Measurements from ENCODE around the gene NFYA. TPM values are rescaled to one million over a fixed set of nuclear protein-coding genes. Genes with fewer than 3 reads are reported as not detected.

Gene NFYA
- polyA plus RNA-seq, 3 donors = 9.7 to 21.4 (median 10.7) TPM

DNA sequence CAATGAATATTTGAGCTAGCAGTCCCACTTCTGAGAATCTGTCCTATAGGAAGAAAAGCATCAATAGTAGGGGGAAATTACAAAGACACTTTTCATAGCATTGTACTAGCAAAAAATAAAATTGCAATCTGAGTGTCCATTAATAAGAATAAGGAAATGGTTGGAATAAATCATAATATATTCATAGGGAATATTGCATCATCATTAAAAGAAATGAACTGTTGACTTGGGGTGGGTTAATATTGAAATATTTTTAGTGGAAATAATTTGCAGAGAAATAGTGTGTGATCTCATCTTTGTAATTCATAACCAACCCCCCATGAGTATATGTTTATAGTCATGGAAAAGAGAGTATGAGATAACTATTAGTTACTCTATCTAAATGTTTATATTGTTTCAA, 12.4 kb downstream of the NFYA start:
- no peak overlapping the region for H3K27ac Mint-ChIP-seq
- H3K27ac ChIP-seq (ENCODE audit: low read depth in 1 of 2, low read length in 2 of 2) = no peak overlapping the region
- peaks cover 78 to 91% of the 10 kb centered on the region in 2 donors for H3K36me3 Mint-ChIP-seq
- H3K9me3 ChIP-seq (replicated peaks in 1 of 2; ENCODE audit: control insufficient read depth in 1 of 2, insufficient read depth in 1 of 2, low read length in 2 of 2) = no peaks in the 10 kb centered on the region
- H3K4me3 ChIP-seq (replicated peaks in 1 of 3; ENCODE audit: low read depth in 2 of 3, low read length in 3 of 3) = no peak overlapping the region
- no peaks in the 10 kb centered on the region for H3K9me3 Mint-ChIP-seq
- no peaks in the 10 kb centered on the region for H3K27me3 Mint-ChIP-seq (ENCODE audit: low read depth in 3 of 3)
- H3K4me1 Mint-ChIP-seq = peaks cover 7% of the 10 kb centered on the region
- H4K20me1 ChIP-seq (ENCODE audit: insufficient read depth, low read length) = peaks cover 29% of the 10 kb centered on the region
- H2AFZ ChIP-seq (ENCODE audit: insufficient read depth, low read depth, low read length, poor library complexity, severe bottlenecking) = no peak overlapping the region
- H3K4me3 Mint-ChIP-seq = no peak overlapping the region
- TF ChIP-seq, protein P1, sequence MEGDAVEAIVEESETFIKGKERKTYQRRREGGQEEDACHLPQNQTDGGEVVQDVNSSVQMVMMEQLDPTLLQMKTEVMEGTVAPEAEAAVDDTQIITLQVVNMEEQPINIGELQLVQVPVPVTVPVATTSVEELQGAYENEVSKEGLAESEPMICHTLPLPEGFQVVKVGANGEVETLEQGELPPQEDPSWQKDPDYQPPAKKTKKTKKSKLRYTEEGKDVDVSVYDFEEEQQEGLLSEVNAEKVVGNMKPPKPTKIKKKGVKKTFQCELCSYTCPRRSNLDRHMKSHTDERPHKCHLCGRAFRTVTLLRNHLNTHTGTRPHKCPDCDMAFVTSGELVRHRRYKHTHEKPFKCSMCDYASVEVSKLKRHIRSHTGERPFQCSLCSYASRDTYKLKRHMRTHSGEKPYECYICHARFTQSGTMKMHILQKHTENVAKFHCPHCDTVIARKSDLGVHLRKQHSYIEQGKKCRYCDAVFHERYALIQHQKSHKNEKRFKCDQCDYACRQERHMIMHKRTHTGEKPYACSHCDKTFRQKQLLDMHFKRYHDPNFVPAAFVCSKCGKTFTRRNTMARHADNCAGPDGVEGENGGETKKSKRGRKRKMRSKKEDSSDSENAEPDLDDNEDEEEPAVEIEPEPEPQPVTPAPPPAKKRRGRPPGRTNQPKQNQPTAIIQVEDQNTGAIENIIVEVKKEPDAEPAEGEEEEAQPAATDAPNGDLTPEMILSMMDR (IDR thresholded peaks at IDR 0.05) = no peak
- no peak for DNase-seq
- peaks cover 83 to 98% of the 10 kb centered on the region in 2 donors for H3K36me3 ChIP-seq (replicated peaks in 1 of 2; ENCODE audit: control insufficient read depth in 1 of 2, insufficient read depth in 2 of 2, low read length in 2 of 2)
- H3K4me1 ChIP-seq (ENCODE audit: control insufficient read depth in 1 of 2, insufficient read depth in 2 of 2, low read length in 2 of 2) = peaks cover 5% of the 10 kb centered on the region in 2 donors
- no peaks in the 10 kb centered on the region for H3K27me3 ChIP-seq (ENCODE audit: control insufficient read depth in 2 of 2, insufficient read depth in 2 of 2, low read length in 2 of 2)
- H3K9ac ChIP-seq (ENCODE audit: insufficient read depth, low read length, poor library complexity, severe bottlenecking) = no peak overlapping the region
- intact Hi-C loops (cut with micrococcal nuclease) = no loop called here
- H3K79me2 ChIP-seq (ENCODE audit: insufficient read depth, low read length) = peaks cover 35% of the 10 kb centered on the region
- no peak overlapping the region for H3K4me2 ChIP-seq (replicated peaks; ENCODE audit: extremely low read depth, low read length, poor library complexity, severe bottlenecking)

DNA sequence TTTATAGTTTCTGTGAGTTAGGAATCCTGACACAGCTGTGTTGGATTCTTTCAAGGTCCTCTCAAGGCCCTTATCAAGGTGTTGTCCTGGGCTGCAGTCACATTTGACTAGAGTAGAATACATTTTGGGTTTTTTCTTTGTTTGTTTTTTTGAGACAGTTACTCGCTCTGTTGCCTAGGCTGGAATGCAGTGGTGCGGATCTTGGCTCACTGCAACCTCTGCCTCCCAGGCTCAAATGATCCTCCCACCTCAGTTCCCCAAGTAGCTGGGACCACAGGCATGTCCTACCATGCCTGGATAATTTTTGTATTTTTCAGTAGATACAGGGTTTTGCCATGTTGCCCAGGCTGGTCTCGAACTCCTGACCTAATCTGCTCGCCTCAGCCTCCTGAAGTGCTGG, 15.7 kb downstream of the NFYA start:
- peaks cover 14% of the 10 kb centered on the region for H3K79me2 ChIP-seq (ENCODE audit: insufficient read depth, low read length)
- Mint-ChIP-seq H3K4me1 (no peaks in the 10 kb centered on the region), H3K27ac (no peak overlapping the region), H3K27me3 (ENCODE audit: low read depth in 3 of 3) (no peaks in the 10 kb centered on the region), H3K9me3 (no peaks in the 10 kb centered on the region), H3K36me3 (peaks cover 78 to 94% of the 10 kb centered on the region in 2 donors), H3K4me3 (no peak overlapping the region)
- intact Hi-C loops (cut with micrococcal nuclease) = no loop called here
- no peak for DNase-seq
- H4K20me1 ChIP-seq (ENCODE audit: insufficient read depth, low read length) = peaks cover 6% of the 10 kb centered on the region
- H2AFZ ChIP-seq (ENCODE audit: insufficient read depth, low read depth, low read length, poor library complexity, severe bottlenecking) = no peak overlapping the region
- TF ChIP-seq, protein P1 (IDR thresholded peaks at IDR 0.05) = no peak
- WGBS (ENCODE audit: insufficient coverage) = no CpG with 5 or more reads among the region's 4 CpGs
- H3K9ac ChIP-seq (ENCODE audit: insufficient read depth, low read length, poor library complexity, severe bottlenecking) = no peak overlapping the region
- H3K36me3 ChIP-seq (replicated peaks in 1 of 2; ENCODE audit: control insufficient read depth in 1 of 2, insufficient read depth in 2 of 2, low read length in 2 of 2) = peaks cover 89 to 96% of the 10 kb centered on the region in 2 donors
- H3K4me2 ChIP-seq (replicated peaks; ENCODE audit: extremely low read depth, low read length, poor library complexity, severe bottlenecking) = no peak overlapping the region
- no peak overlapping the region for H3K4me3 ChIP-seq (replicated peaks in 1 of 3; ENCODE audit: low read depth in 2 of 3, low read length in 3 of 3)
- H3K4me1 ChIP-seq (ENCODE audit: control insufficient read depth in 1 of 2, insufficient read depth in 2 of 2, low read length in 2 of 2) = no peaks in the 10 kb centered on the region
- H3K9me3 ChIP-seq (replicated peaks in 1 of 2; ENCODE audit: control insufficient read depth in 1 of 2, insufficient read depth in 1 of 2, low read length in 2 of 2) = no peaks in the 10 kb centered on the region
- no peak overlapping the region for H3K27ac ChIP-seq (ENCODE audit: low read depth in 1 of 2, low read length in 2 of 2)
- H3K27me3 ChIP-seq (ENCODE audit: control insufficient read depth in 2 of 2, insufficient read depth in 2 of 2, low read length in 2 of 2) = no peaks in the 10 kb centered on the region

All from CD14-positive monocyte (primary cell).